Measurements from ENCODE around the gene RFX2. TPM values are rescaled to one million over a fixed set of nuclear protein-coding genes. Genes with fewer than 3 reads are reported as not detected.
A peak's percentile ranks its signal among the peaks of the same experiment; 100 is the strongest.

RFX2 gene
- total RNA-seq, 4 donors from 2014 or later: 25.5 to 49.9 (median 32.8) TPM

- TF ChIP-seq POLR2A (IDR thresholded peaks at IDR 0.05; ENCODE audit: low read depth) (no peak), POLR2AphosphoS5 (IDR thresholded peaks at IDR 0.05) (no peak), EP300 (IDR thresholded peaks at IDR 0.05) (no peak)
- TF ChIP-seq, protein P1, sequence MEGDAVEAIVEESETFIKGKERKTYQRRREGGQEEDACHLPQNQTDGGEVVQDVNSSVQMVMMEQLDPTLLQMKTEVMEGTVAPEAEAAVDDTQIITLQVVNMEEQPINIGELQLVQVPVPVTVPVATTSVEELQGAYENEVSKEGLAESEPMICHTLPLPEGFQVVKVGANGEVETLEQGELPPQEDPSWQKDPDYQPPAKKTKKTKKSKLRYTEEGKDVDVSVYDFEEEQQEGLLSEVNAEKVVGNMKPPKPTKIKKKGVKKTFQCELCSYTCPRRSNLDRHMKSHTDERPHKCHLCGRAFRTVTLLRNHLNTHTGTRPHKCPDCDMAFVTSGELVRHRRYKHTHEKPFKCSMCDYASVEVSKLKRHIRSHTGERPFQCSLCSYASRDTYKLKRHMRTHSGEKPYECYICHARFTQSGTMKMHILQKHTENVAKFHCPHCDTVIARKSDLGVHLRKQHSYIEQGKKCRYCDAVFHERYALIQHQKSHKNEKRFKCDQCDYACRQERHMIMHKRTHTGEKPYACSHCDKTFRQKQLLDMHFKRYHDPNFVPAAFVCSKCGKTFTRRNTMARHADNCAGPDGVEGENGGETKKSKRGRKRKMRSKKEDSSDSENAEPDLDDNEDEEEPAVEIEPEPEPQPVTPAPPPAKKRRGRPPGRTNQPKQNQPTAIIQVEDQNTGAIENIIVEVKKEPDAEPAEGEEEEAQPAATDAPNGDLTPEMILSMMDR (IDR thresholded peaks at IDR 0.05): no peak
- peak overlapping the region; percentile 55 to 71 (median 70) for H3K27ac ChIP-seq (replicated peaks in 1 of 4)
- no peaks in the 10 kb centered on the region for H3K9me3 ChIP-seq
- H3K4me3 ChIP-seq: no peak overlapping the region
- 75% methylated on average over 11 of the region's 11 CpGs for WGBS
- peaks cover 0 to 3% (median 0%) of the 10 kb centered on the region in 4 donors for H3K27me3 ChIP-seq
- peaks cover 0 to 54% (median 31%) of the 10 kb centered on the region in 4 donors for H3K36me3 ChIP-seq
- intact Hi-C loops (cut with DNase I): no loop called here
- peaks cover 19 to 43% (median 31%) of the 10 kb centered on the region in 4 donors for H3K4me1 ChIP-seq
- DNase-seq (ENCODE audit: extremely low spot score): no peak
Measured at GRCh38 chr19:5992756-5993155, 117.5 kb downstream of the RFX2 start.

- no peaks in the 10 kb centered on the region for H3K9me3 ChIP-seq
- no peak overlapping the region for H3K27ac ChIP-seq (replicated peaks in 1 of 4)
- WGBS: 91% methylated on average over 7 of the region's 8 CpGs
- intact Hi-C loops (cut with DNase I): no loop called here
- peaks cover 0 to 40% (median 19%) of the 10 kb centered on the region in 4 donors for H3K36me3 ChIP-seq
- no peak for TF ChIP-seq POLR2AphosphoS5 (IDR thresholded peaks at IDR 0.05)
- TF ChIP-seq, protein P1 (IDR thresholded peaks at IDR 0.05): no peak
- TF ChIP-seq EP300 (IDR thresholded peaks at IDR 0.05): no peak
- TF ChIP-seq POLR2A (IDR thresholded peaks at IDR 0.05; ENCODE audit: low read depth): no peak
- H3K4me3 ChIP-seq: no peak overlapping the region
- peaks cover 0 to 3% (median 0%) of the 10 kb centered on the region in 4 donors for H3K27me3 ChIP-seq
- peaks cover 26 to 53% (median 39%) of the 10 kb centered on the region in 4 donors for H3K4me1 ChIP-seq
- DNase-seq (ENCODE audit: extremely low spot score): no peak
Measured at GRCh38 chr19:5991244-5991838, 119.0 kb downstream of the RFX2 start.

- intact Hi-C loops (cut with DNase I): no loop called here
- Histone ChIP-seq H3K4me1 (peaks cover 26 to 53% (median 39%) of the 10 kb centered on the region in 4 donors), H3K9me3 (no peaks in the 10 kb centered on the region), H3K36me3 (peaks cover 0 to 30% (median 9%) of the 10 kb centered on the region in 4 donors), H3K4me3 (peak overlapping the region in 1 of 4 donors; percentile 20), H3K27me3 (peaks cover 0 to 3% (median 0%) of the 10 kb centered on the region in 4 donors), H3K27ac (replicated peaks in 1 of 4) (peak overlapping the region in 1 of 4 donors; percentile 33)
- WGBS: 68% methylated on average over 17 of the region's 17 CpGs
- DNase-seq (ENCODE audit: extremely low spot score): no peak
- TF ChIP-seq EP300 (IDR thresholded peaks at IDR 0.05) (no peak), POLR2AphosphoS5 (IDR thresholded peaks at IDR 0.05) (no peak), POLR2A (IDR thresholded peaks at IDR 0.05; ENCODE audit: low read depth) (no peak)
- TF ChIP-seq, protein P1 (IDR thresholded peaks at IDR 0.05): no peak
Measured at GRCh38 chr19:5990289-5990797, 120.0 kb downstream of the RFX2 start.

DNA sequence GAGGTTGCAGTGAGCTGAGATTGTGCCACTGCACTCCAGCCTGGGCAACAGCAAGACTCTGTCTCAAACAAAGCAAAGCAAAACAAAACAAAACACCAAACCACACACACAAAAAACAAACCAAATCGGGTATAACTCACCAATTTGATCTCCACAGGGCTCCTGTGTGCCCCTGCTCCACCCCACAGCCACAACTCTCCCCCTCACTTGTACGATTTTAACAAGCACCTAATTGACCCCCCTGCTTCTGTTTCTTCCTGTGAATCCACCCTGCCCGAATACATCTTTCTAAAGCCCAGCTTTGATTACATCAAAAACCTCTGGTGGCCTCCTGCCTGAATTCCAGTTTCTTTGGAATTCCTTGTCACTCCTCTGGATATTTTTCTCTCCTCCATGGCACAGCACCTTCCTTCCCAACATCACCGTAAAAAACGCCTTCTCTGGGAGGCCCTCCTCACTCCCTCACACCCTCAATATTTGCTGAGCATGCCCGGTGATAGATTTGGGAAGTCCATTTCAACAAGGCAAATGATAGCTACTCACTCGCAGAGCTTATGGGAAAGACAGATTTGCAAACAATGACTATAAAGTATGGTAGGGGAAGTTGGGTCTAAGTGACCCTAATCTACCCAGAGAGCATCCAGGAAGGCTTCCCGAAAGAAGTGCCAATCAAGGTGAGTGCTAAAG is 120.8 kb downstream of the RFX2 start:
- Histone ChIP-seq H3K27me3 (peaks cover 0 to 3% (median 0%) of the 10 kb centered on the region in 4 donors), H3K4me3 (no peak overlapping the region), H3K9me3 (no peaks in the 10 kb centered on the region), H3K27ac (replicated peaks in 1 of 4) (no peak overlapping the region), H3K4me1 (peaks cover 26 to 47% (median 36%) of the 10 kb centered on the region in 4 donors), H3K36me3 (peaks cover 0 to 22% (median 3%) of the 10 kb centered on the region in 4 donors)
- intact Hi-C loops (cut with DNase I): loop anchor here (5.0 kb wide), 1 partner anchor 138 kb away; no protein-coding TSS in a partner anchor
- no peak for DNase-seq (ENCODE audit: extremely low spot score)
- TF ChIP-seq, protein P1 (IDR thresholded peaks at IDR 0.05): no peak
- TF ChIP-seq POLR2AphosphoS5 (IDR thresholded peaks at IDR 0.05) (no peak), EP300 (IDR thresholded peaks at IDR 0.05) (no peak), POLR2A (IDR thresholded peaks at IDR 0.05; ENCODE audit: low read depth) (no peak)
- WGBS: 68% methylated on average over 8 of the region's 8 CpGs
